ENCODE results near the gene GSTA4.
"Not testable (repeated sequence)": the region's sequence is repeated elsewhere in the genome, so short reads cannot be mapped to it uniquely, and the experiment has no call there.

The GSTA4 gene

DNA sequence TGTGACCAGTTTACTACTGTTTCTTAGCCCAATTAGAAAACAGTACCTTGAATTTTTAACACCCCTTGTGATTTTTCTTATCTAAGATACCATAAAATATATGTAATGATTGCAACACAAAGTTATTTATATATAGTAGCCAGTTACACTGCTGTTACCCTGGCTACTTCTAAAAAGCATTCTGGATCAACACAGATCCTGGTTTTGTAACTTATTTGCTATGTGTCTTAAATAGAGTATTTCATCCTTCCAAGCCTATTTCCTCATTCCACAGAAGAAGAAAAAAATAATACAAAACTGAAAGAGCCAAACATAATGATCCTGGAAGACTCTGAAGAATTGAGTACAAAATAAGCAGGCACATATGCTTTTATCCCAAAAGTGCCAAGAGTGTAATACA lies 19.0 kb upstream of the GSTA4 start:
- no peak for DNase-seq (ENCODE audit: low spot score)

DNA sequence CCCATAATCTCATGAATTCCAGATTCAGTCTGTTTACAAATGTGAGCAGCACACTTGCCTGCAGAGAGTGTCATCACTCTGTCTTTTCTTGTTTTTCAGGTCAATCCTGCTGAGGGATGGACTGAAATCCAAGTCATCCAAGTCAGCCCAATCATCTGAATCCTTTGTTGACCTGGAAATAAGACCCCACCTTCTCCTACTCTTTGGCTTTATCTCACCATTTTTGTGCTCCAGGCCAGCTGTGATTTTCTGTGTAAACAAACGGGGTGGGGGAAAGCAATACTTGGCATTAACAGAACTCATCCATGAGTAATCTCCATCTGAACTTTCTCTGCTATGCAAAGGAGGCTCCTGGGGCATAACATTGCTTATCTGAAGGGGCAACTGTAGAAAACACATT lies 16.9 kb upstream of the GSTA4 start:
- no peak for DNase-seq (ENCODE audit: low spot score)

DNA sequence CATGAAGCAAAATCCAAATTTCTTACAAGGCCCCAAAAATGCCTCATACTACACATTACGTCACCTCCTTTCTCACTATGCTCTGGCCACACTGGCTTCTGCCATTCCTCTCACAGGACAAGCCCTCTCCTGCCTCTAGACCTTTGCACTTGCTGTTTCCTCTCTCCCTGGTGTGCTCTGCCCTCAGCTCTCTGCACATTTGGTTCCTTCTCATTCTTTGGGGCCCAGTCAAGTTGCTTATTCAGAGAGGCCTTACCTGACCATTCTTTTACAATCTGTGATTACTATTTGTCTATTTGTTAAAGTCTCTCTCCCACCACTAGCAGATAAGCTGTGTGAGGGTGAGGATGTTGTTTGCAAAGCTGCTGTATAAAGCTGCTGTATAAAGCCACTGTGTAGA lies 15.4 kb upstream of the GSTA4 start:
- no peak for DNase-seq (ENCODE audit: low spot score)

DNA sequence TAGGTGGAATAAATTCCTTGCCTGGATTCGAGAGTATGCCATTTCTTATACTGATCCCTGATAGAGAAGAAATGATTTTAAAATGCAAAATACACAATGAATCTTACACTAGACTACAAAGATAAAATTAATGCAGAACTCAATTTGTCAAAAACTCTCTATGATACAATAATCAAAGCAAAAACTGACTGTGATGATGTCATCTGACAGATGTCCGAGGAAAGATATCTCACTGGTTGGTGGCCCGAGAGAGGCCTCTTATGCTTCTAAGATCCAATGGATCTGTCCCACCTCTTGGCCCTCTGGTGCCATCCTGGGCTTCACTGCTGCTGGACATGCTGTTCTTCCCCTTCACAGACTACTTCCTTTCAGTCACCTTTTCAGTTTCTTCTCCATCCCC lies 14.4 kb upstream of the GSTA4 start:
- no peak for DNase-seq (ENCODE audit: low spot score)

DNA sequence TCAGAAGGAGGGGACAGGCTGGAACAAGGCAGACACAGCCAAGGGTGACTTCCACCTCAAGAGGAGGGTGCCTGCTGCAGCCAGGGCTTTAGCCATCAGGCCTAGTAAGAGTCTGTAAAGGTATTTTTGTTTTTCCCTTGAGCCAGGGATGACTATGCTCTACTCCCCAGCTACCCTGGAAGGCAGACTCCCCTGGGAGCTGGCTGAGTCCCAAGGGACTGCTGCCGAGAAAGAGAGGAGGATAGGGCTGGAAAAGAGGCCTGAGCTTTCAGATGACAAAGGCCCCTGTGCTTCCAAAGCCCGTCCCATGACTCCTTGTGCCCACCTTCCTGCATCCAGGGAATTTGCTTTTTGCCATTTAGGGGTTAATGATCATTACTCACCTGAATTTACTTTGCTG lies 14.0 kb upstream of the GSTA4 start:
- no peak for DNase-seq (ENCODE audit: low spot score)

DNA sequence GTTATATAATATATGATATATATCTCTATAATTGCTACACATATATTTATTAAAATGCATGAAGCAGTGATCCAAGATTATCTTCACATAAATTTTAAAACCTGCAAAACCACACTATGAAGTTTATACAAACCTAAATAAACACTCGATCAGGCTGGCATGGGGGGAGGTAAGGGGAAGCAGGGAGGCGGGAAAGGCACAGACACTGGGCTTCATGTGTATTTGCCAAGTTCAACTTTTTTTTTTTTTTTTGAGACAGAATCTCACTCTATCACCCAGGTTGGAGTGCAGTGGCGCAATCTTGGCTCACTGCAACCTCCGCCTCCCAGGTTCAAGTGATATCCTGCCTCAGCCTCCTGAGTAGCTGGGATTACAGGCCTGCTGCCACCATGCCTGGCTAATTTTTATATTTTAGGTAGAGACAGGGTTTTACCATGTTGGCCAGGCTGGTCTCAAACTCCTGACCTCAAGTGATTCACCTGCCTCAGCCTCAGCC lies 13.2 kb upstream of the GSTA4 start:
- not testable (repeated sequence) for DNase-seq (ENCODE audit: low spot score)

DNA sequence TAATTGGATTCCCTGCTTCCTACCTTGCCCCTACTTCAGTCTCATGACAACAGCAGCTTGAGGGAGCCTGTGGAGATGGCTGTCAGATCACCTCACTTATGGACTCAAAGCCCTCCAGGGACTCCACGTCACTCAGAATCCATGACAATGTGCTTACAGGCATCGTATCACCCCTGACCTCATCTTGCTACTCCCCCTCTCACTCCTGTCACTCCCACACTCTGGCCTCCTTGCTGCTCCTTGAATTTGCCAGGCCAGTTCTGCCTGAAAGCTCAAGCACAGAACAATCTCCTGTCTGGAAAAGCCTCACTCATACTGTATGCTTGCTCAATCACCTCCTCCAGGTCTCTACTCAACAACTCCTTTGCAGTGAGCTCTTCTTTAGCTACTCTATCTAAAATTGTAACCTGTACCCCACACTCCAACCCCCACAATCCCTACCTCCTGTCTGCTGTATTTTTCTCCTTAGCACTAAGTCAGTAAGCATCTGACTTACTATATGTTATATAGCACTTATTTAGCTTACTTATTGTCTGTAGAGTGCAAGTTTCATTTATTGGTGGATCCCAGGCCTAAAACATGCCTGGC lies 10.7 kb upstream of the GSTA4 start:
- no peak for DNase-seq (ENCODE audit: low spot score)

DNA sequence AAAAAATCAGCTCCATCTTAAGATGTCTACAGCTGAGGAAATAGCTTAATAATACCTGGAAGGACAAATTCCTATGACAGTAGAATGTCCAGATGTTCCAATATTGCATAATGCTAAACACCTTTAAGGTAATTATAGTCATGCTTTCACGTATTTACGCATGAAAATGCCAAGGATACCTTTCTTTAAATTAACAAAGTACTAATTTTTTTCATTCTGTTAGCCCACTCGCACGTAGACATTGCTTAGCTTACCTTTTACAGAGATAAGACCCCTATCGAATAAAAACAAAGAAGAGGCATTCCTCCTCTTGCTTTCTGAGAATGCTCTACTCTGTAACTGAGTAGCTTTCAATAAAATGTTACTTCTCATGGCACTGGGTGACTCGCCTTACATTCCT lies 4.4 kb upstream of the GSTA4 start:
- no peak for DNase-seq (ENCODE audit: low spot score)

DNA sequence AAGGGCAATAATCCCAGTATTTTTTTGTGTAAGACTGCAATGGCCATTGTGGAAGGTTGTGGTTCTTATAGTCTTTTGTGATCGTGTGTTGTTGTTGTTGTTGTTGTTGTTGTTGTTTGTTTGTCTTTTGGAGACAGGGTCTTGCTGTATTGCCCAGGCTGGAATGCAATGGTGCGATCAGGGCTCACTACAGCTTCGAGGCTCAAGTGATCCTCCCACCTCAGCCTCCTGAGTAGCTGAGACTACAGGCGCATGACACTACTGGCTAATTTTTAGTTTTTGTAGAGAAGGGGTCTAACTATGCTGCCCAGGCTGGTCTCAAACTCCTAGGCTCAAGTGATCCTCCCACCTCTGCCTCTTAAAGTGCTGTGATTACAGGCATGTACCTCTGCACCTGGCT lies 3.5 kb upstream of the GSTA4 start:
- DNase-seq (ENCODE audit: low spot score): no peak

DNA sequence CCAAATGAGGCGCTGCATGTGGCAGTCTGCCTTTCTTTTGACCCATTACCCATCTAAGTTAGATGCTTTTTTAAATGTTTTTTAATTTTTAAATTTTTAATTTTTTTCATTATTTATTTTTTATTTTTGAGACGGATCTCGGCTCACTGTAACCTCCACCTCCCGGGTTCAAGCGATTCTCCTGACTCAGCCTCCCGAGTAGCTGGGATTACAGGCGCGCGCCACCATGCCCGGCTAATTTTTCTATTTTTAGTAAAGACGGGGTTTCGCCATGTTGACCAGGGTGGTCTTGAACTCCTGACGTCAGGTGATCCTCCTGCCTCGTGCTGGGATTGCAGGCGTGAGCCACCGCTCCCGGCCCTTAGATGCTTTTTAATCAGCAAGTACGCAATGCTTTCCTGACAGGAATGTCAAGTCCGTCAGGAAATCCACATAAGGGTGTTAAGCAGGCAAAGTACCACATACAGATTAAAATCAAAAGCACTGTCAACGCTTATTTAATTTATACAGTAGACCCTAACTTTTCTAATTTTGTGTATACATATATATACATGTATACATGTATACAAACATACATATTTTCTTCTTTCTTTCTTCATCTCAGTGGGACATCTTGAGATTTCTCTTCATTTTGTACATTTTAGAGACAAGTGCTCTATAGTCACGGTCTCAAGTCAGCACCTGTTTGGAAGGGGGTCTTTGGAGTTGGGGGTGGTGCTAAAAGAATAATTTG lies 995 bp upstream of the GSTA4 start:
- peak; percentile 85 for DNase-seq (ENCODE audit: low spot score)

DNA sequence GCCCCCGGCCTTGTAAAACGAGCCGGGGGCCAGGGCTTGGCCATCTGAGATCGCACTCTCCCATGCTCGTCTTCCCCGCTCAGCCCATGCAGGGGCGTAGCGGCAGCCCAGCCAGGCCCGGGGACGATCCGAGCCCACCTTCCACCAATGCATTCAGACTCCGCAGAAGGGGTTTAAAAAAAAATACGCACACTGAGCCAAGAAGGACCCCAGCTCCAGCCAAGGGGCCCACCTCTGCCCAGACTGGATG lies 320 bp downstream of the GSTA4 start:
- DNase-seq (ENCODE audit: low spot score): no peak

DNA sequence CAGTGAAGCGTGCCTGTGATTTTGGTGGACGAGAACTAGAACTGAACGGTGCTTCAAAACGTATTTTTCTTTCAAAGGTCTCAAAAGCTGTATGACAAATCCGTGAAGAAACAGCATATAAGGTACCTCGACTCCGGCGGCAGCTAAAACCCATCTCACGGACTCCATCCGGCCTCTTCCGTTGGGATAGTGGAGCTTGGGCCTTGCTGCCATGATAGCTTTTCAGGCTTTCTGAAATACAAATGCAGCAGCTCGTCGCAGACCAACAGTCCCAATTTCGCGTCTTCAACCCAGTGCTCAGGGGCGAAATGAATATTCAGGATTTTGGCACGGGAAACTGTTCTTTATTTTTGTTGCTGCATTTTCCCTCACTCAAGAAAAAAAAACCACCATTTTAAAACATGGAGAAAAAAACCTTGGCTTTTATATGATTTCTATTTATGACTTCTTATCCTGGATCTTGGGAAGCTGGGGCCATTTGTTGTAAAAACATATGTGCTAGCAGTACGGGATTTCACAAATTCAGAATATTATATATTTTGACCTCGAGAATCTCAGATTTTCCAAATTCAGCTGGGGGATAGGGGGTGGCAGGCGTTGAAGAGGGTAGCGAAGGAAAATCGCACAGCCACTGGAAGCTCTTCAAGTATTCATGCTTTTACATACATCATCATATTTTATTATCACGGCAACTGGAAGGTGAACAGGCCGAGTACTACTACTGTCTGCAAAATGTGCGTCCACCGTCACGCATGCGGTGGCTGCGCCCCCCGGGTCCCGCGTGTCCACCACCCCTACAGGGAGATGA lies 849 bp downstream of the GSTA4 start:
- peak; percentile 77 for DNase-seq (ENCODE audit: low spot score)

DNA sequence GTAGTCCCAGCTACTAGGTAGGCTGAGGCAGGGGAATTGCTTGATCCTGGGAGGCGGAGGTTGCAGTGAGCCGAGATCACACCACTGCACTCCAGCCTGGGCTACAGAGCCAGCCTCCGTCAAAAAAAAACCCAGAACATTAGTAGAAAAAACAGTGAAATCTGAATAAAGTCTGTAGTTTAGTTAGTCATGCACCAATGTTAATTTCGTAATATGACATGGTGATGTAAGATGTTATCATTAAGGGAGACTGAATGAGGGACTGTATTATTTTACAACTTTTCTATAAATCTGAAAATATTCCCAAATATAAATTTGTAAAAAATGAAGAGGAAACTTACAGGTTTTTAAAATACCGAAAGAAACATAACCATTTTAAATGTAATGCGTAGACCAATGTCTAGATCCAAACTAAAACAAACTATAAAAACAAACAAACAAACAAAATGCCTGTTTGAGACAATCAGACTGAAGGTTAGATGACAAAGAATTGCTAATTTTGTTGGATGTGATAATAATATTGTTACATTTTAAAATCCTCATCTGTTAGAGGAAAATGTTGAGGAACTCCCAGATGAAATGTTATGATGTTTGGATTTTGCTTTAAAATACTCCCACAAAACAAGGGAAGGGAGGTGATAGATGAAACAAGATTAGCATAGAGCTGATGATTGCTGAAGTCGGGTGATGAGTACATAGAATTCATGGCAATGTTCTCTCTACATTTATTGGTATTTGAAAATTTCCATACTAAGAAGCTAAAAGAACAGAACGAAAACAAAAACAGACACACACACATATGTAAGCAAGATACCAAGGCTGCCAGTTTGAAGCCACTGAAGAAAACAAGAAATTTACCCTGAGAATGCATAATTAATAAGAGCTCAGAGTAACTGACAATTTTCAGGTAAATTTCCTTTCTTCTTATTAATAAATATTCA lies 1.8 kb downstream of the GSTA4 start:
- DNase-seq (ENCODE audit: low spot score): peak; percentile 46

DNA sequence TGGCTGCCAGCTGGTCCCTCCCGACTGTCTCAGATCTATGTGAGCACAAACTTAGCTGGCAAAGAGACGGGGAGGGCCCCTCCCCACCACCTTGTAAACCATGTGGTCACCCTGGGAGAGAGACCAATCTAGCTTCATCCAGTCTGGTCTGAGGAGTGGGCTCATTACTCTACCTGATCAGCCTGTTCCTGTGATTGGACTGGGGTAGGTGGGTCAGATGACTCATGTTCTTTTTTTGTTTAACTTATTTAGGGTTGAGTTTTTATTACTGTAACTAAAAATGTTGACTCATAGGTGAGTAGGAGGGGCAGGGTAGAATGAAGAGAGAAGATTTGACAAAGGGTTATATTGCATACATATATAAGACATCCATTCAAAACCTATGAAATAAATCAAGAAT lies 4.7 kb downstream of the GSTA4 start:
- DNase-seq (ENCODE audit: low spot score): no peak

DNA sequence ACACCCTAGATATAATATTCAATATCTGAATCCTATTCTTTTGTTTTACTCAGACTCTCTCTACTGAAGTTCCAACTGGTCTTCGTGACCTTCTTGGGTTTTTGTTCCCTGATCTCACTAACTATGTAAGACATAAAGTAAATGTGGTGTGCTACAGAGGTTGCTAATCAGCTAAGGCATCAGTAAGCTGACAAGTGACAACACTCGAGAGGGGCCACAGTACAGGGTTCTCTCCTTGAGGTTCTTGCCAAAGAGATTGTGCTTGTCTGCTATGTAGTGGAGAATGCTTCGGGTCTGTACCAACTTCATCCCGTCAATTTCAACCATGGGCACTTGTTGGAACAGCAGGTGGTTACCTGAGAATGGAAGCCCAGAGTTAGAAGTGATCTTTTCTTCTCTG lies 9.9 kb downstream of the GSTA4 start:
- DNase-seq (ENCODE audit: low spot score): no peak

DNA sequence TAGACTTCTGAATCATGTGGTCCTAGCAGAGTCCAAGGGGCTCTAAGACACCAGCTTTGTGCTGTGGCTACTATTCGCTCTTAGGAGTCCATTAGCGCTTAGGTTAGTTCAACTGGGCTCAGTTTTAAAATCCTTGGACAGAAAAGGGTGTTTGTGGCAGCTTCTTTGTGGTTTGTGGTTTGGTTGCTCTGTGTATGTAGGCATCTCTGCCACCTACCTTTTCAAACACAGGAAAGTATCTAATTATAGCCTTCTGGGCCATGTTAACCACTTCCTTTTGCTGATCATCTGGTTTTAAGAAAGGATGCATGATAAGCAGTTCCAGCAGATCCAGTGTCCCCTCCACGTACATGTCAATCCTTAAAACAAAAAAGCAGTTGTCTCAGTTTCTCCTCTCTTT lies 10.8 kb downstream of the GSTA4 start:
- no peak for DNase-seq (ENCODE audit: low spot score)

DNA sequence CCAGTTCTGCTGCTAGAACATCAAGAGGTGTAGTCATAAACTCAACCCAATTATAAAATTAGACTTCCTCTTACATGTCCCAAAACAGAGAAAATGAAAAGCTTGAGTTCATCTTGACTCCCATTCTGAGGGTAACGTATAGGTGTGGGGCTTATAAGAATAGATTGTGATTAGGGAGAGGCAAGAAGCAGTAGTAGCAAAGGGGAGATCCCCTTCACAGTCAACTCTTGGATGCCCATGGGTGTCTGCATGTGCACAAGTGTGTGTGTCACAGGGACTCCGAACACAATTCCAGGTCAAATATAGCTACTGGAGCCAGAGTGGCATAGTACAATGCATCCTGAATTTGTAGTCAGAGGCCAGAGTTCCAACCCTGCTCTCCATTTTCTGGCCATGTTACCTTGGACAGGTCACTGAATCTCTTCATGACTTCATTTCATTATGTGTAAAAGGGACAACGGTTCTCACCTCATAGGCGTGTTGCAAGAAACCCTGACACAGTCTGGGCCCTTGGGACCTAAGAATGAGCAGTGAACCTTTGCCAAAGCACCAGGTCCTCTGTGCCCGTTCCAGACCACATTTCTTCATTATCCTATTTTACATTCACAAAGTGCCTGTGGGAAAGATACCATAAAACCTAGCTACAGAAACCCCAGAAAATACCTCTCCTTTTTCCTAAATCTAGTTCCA lies 11.8 kb downstream of the GSTA4 start:
- DNase-seq (ENCODE audit: low spot score): no peak

DNA sequence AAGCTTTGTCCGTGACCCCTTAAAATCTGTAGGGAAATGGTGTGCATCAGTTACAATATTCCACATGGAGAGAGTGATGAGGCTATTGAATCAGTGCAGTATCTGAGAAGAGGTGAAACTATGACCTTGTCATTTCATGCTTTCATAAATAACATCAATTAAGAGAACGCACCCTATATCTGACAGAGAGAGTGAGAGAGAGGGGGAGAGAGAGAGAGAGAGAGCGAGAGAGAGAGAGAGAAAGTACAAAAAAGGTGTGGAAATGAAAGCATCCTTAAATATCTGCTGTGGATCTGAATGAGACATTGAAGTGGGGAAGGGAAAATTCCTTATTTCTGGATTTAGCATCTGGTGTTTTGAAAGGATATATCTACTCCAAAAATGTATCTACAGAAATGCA lies 12.4 kb downstream of the GSTA4 start:
- DNase-seq (ENCODE audit: low spot score): no peak

DNA sequence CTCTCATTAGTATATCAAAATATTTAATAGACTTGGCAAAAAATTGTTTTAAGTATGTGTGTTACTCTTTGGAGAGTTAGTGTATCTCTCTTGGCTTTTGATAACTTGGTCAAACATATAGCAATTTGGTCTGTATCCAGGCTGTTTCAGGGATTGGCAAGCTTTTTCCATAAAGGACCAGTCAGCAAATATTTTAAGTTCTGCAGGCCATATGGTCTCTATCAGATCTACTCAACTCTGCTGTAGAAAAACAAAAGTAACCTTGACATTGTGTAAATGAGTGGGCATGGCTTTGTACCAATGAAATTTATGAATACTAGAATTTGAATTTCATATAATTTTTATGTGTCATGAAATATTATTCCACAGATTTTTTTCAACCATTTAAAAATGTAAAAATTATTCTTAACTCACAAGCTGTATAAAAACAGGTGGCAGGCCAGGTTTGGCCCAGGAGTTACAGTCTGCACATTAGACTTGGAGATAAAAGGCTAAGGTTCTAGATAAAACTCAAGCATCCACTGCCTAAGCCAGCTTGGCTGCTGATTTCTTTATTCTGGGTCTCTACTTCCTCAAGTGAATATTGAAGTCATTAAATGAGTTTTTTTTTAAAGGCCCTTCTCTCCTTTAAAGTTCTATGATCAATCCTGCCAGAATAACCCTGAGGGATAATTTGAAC lies 13.7 kb downstream of the GSTA4 start:
- no peak for DNase-seq (ENCODE audit: low spot score)

DNA sequence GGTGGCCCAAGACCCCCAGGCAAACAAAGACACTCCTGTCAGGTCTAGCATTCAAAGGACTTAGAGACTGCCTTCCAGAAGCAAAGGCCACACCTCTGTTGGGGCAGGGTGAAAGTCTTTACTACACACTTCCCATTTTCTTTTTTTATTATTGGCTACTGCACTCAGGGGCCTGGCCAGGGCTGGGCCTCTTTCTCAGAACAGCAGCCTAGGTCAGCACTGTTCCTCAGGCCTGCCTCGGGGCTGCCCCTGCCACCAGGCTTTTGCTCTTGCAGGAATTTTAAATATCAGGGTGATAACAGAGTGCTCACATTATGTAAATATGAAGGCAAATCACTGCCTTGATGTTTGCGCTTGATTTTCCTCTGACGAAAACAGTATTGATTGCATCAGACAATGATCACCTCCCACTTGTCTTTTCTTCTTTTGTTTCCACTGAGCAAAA lies 18.5 kb downstream of the GSTA4 start:
- no peak for DNase-seq (ENCODE audit: low spot score)

DNA sequence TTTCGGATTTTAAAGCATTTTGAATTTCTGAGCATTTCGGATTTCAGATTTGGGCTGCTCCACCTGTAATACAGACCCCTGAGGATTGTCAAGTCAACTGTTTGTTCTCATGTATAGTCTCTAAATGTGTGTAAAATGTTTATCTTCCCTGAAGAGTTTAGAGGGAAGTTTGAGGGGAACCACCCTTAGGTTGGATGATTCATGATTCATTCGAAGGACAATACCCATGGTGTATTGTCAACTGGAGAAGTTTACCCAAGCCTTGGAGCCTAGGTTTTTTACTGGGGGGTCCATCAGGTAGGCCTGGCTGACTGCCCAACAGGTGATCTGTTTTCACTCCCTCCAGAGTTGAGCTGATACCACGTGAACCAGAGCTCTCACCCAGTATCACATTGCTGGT lies 18.9 kb downstream of the GSTA4 start:
- no peak for DNase-seq (ENCODE audit: low spot score)

Data from cerebellar cortex (tissue), 1 donor.